ENCODE data around the gene STPG3.

- TF ChIP-seq CTCF (IDR thresholded peaks at IDR 0.05) (no peak), ZFX (IDR thresholded peaks at IDR 0.05; ENCODE audit: borderline replicate concordance) (no peak)
Observed at GRCh38 chr9:137293482-137294090, 42.5 kb downstream of the STPG3 start.
